Activated CD4-positive, alpha-beta T cell treated with anti-CD3 and anti-CD28 coated beads, Interleukin-2, amount 50 U/mL, for 16 hours (primary cell): ENCODE data around the gene BMPR1B.

Experiments
- DNase-seq: peaks from one replicate; pipeline ENCODE4 v3.0.0-alpha.2; 2020

Gene BMPR1B

GRCh38 chr4:94757192-94758140, at the start of gene BMPR1B:
Gene BMPR1B, plus strand, starts transcription at chr4:94757955. Its CDS starts 346,470 bp downstream, at chr4:95104425.
- no peak for DNase-seq

DNA sequence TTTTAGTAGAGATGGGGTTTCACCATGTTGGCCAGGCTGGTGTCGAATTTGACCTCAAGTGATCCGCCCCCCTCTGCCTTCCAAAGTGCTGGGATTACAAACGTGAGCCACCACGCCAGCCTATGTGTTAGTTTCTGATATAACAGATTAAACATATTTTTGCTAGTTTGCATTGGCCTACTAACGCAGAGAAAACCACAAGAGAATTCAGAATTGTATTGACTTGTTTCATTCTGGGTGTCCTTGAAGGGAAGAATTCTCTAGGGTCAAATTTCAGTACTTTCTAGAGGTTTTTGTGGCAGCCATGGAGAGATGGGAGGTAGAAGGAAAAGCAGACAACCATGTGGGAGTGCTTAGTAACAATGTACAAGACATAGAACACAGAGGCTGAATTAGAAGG, 46.1 kb upstream of the BMPR1B start:
- DNase-seq, result no peak

DNA sequence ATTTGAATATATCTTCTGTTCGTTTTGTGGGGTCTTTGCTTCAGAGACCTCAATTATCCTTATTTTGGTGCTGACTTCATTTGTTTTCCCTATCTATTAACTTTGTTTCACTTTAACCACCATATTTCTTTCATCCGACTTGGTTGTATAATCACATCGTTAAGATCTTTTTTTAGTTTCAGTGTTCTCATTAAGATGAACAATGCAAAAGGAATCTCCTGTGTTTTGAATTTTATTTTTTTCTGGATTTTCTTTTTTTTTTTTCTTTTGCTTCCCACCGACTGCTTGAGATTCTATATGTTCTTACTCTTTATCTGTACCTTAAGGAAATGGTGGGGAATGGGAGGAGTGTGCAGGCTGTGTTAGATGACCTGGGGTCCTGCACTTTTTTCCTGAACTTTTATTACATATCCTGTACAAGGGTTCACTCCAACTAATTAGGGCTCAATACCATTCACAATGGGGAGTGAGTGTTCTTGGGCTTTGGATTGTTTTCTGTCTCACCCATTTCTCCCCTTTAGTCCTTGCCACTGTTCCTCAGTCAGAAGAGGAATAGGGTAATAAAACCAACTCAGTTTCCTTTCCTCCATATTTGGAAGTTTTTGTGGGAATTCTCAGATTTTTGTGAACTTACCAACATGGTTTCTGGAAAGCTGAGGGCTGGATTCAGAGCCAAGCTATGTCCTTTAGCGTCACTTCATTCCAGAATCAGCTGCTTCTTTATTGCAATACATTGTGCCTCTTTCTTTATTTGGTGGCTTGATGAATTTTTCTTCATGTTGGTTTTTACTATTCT, 43.2 kb upstream of the BMPR1B start:
- DNase-seq, result no peak

- no peak for DNase-seq
Observed at GRCh38 chr4:94715726-94716125, 42.0 kb upstream of the BMPR1B start.

GRCh38 chr4:94721310-94721709, 36.4 kb upstream of the BMPR1B start:
- DNase-seq, result no peak

GRCh38 chr4:94722270-94722669, 35.5 kb upstream of the BMPR1B start:
- no peak for DNase-seq

GRCh38 chr4:94722748-94723147, 35.0 kb upstream of the BMPR1B start:
- DNase-seq, result no peak

GRCh38 chr4:94724016-94724790, 33.6 kb upstream of the BMPR1B start:
- DNase-seq, result no peak

DNA sequence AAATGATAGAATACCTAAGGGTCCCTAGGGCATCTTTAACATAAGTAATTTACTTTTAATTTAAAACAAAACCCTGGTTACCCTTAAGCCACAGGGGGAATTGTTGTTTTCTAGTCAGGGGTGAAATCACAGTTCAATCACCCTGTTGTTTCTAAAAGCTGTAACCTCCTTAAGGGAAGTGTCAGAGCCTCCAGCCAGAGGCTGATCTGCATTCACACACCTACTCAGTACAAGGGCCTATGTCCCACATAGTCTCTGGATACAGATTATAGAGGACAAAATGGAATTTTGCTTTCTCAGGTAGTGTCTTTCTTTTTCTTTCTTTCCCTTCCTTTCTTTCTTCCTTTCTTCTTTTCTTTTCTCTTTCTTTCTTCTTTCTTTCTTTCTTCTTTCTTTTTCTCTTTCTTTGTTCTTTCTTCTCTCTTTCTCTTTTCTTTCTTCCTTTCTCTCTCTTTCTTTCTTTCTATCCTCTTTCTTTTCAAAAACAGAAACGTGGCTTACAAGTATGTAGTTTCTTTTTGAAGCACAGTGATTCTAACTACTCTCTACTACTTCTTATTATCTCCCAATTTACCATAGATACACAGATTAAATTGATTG, 31.1 kb upstream of the BMPR1B start:
- no peak for DNase-seq

DNA sequence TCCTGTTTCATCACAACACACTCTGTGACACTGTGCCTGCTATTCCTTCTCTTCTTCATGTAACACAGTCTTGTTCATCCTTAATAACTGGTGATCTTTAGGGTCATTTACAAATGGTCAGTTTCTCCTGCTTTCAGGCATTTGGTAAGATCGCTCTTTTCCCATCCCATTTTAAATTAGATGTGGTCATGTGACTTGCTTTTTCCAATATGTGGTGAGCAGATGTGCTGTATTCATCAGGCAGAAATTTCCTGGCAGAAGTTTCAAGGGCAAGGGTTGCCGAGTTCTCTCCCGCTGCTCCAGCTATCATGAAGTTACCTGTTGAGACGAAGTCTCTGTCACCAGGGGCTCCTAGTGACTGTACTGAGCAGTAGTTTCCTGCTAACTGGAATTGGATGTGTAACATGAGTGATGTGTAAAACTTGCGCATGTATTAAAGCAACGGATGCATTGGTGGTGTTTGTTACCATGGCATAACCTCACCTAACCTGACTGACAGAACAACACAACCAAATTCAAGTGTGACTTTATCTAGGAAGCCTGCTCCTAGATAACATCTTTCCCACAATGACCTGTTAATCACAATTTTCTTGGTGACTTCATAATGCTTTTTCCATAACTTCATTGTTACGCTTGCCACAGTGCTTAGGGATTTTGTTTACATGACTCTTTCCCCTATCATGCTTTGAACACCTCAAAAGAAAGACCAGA, 29.5 kb upstream of the BMPR1B start:
- DNase-seq, result no peak

GRCh38 chr4:94732358-94732698, 25.4 kb upstream of the BMPR1B start:
- DNase-seq, result no peak

DNA sequence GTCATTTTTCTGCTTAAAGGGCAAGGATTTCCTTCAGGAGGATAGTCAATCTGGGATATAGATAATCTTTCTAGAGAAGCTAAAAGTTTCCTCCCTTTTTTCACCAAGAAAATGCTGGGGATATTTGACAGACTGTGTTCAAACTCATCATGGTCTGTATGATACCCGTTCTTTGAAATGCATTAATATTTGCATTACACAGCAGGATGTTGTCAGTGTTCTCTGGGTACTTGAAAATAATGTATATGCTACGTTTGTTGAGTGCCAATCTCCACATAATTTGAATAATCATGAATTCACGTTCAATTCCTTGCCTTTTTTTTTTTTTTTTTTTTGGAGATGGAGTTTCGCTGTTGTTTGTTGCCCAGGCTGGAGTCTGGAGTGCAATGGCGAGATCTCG, 18.0 kb upstream of the BMPR1B start:
- no peak for DNase-seq

- DNase-seq, result no peak
Observed at GRCh38 chr4:94741304-94741703, 16.5 kb upstream of the BMPR1B start.

DNA sequence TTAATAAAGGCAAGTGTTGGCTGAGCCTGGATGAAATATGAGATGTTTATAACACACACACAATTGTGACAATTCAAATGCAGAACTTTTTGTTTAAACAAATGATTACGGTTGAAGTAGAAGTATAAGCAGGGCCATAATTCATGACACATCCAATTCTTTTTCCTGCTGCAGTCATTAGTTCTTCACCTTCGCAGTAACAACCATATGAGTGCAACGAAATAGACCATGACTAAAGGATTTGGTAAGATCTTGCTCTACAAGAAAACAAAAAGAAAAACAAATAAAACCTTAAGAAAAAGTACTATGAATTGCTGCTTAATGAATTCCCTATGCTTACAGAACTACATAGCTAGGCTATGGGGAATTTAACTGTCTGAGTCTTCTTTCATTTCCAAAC, 13.9 kb upstream of the BMPR1B start:
- DNase-seq, result no peak

GRCh38 chr4:94744850-94745249, 12.9 kb upstream of the BMPR1B start:
- DNase-seq, result no peak

DNA sequence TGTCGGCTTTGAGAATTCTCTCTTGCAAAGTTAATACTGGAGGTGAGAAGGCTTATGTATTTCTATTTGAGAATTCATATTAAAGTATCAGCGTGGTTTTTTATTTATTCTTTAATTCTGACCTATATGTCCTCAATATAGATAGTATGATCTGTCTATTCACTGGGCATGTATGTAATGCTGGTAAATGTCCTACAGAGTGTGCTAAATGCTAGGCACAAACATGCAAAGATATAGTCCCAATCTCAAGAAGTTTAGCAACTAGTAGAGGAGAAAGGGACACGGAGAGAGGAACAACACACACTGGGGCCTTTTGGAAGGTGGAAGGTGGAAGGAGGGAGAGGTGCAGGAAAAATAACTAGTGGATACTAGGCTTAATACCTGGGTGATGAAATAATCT, 11.0 kb upstream of the BMPR1B start:
- DNase-seq, result no peak

DNA sequence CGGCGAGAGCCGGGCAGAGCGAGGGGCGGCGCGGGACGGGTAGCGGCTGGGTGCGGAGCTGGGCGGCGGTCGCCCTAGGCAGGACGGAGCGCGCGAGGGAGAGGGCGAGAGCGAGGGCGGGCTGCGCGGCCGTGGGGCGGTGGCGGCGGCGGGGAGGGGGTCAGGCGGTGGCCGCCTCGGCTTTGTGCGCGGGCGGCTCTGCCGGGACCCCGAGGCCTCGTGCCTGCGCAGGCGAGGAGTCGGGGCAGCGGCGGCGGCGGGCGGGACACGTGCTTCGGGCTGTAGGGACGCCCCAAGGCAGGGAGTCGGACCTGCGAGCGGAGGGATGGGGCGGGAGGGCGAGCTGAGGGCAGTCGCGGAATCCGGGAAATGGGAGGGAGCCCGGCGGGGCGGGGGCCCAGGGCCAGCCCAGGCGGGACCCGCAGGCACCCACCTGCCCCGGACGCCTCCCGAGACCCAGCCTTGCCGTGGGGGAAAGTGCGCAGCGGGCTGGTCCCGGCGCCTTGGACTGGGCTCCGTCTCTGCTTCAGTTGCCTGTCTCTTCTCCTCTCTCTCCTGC, 465 bp downstream of the BMPR1B start:
- no peak for DNase-seq

DNA sequence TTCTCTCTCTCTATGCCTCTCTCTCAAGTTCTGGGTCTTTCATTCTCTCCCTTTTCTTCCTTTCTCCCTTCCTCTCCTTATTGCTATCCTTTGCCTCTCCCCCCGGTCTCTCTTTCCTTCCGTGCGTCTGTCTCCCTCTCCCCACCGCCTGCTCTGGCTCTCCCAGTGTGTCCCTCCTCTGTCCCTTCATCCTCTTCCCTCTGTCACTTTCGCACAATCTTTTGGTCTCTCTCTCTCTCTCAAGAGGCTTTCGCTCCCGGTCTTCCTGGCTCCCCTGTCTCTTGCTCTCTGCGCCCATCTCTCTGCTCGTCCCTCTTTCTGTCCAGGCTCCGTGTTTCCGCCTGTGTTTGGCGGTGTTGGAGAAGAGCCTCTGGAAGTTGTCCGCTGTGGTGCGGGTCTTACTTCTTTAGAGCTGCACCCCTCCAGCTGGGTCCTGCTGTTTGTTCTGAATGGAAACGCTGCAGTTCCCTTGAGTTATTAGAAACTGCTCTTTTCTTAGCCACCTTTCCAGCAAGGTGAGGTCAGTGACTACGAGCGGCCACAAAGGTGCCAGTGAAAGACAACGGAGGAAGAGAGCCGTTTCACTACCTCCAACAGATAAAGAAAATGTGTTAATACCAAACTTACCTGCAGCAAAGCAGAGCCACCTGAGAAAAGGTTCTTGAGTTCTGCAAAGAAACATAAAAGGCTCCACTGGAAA, 1.1 kb downstream of the BMPR1B start:
- DNase-seq, result no peak

GRCh38 chr4:94759767-94760211, 2.0 kb downstream of the BMPR1B start:
- no peak for DNase-seq

DNA sequence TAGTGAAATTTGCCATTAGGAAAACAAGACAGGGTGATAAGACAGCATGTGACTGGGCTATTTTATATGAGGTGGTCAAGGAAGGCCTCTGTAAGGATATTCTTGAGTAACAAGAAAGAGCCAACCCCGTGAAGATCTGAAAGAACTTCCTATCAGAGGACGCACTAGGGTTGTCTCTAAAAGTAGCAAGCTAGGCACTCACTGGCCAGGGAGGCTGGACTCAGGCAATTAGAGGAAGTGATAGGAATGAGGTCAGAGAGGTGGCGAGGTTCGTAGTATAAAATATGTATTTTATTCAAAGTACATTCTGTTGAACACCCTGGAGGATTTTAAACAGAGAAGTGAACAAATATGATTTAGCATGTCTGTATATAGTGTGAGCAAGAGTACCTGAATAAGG, 4.6 kb downstream of the BMPR1B start:
- DNase-seq, result no peak

GRCh38 chr4:94763005-94763404, 5.2 kb downstream of the BMPR1B start:
- no peak for DNase-seq
